ENCODE results near the gene SPATA2.

SPATA2 gene

GRCh38 chr20:49942942-49943341 is 27.6 kb upstream of the SPATA2 start:
- no peak for TF ChIP-seq JUND (IDR thresholded peaks at IDR 0.05; ENCODE audit: low read depth)
- no peak for DNase-seq (ENCODE audit: low read depth in 1 of 2, low spot score in 1 of 2)
- in situ Hi-C loops (cut with HindIII; ENCODE audit: low pct_unique_long_range_greater_than_20kb, low sequenced_read_pairs), result no loop called here

- peak; percentile 56; the same call in 1 of the 2 replicates for TF ChIP-seq JUND (IDR thresholded peaks at IDR 0.05; ENCODE audit: low read depth)
- in situ Hi-C loops (cut with HindIII; ENCODE audit: low pct_unique_long_range_greater_than_20kb, low sequenced_read_pairs), result no loop called here
- peak in 1 of 2 experiments; percentile 75 for DNase-seq (ENCODE audit: low read depth in 1 of 2, low spot score in 1 of 2)
These were observed 27.0 kb upstream of the SPATA2 start for GRCh38 chr20:49942303-49942702.

- DNase-seq (ENCODE audit: low read depth in 1 of 2, low spot score in 1 of 2), result no peak
- TF ChIP-seq JUND (IDR thresholded peaks at IDR 0.05; ENCODE audit: low read depth), result no peak
- in situ Hi-C loops (cut with HindIII; ENCODE audit: low pct_unique_long_range_greater_than_20kb, low sequenced_read_pairs), result no loop called here
These were observed 26.1 kb upstream of the SPATA2 start for GRCh38 chr20:49941456-49941855.

DNA sequence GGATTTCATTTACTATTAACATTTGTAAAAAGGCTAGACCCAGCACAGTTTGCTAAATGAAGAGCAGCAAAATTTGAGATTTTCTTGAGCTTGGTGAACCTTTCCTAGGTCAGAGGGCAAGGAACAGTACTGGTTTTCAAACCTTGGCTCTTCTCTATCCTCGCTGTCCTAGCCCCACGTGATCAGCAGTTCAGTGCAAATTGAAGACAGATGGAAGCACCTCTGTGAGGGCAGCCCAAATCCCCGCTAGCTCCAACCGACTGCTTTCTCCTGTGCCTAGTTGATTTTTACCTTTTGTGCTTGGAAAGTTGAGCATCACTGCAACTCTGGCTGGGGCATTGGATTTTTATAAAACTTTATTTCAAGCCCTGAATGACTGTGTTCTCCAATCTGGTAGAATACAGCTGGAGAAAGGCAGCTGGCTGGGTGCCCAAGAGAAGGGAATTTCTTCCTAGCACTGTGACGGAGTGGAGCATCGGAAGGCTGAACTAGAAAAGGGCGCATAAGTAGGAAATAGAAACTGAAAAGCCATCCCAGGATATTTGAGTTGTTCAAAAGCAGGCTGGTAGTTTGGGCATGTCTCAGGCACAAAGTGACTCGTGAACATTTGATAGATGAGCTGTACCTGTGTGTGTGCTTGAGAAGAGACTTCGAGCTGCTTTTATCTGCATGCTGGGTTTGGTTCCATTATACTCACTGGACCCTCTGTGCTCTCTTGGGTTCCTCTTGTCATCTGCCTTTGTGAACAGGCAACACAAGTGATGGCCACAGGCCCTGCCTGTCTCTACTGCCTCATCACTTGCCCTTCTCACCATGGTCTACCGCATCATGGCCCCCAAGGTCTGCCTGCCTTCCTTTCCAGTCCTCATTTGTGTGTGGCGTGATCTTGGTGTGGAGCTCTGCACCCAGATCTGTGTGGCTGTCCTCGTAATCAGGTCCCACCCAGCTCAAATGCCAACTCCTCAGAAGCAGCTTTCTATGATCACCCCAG is 23.1 kb upstream of the SPATA2 start:
- in situ Hi-C loops (cut with HindIII; ENCODE audit: low pct_unique_long_range_greater_than_20kb, low sequenced_read_pairs), result no loop called here
- DNase-seq (ENCODE audit: low read depth in 1 of 2, low spot score in 1 of 2), result no peak

DNA sequence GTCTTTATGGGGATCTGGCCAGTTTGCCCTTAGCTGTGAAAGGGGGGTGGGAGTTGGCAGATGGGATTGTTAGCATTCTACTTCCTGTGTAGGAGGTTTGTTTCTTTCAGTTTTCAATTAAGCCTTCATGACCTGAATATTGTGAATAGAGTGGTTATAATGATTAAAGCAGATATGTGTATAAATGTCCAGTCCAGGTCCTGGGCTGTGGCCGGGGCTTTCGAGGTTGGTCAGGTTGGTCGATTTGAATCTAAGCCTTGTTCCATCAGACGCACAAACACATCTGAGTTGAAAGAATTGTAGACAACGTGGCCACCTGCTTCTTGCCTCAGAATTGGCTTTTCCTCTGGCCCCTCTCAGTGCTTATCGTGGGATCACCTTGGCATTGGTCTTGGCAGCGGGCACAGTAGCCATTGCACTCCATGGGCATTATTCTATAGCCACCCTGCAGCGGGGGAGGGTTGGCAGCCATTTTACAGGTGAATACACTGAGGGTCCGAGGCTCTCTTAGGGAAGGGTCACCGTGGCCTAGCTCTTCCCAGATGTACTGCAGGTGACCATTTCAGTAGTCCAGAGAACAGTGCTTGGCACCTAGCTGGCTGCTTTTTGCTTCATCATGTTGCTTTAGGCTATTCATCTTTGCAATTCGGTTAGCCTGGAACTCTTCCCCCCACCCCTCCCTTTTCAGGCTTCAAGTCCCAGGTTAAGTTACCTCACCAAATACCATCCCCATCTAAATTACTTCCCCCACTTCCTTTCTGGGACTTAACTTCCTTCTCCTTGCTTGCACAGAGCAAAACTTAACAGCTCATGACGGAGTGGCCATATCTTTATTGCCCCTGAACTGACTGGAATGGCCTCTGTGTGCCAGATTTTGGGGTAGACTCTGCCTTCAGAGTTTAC is 21.9 kb upstream of the SPATA2 start:
- in situ Hi-C loops (cut with HindIII; ENCODE audit: low pct_unique_long_range_greater_than_20kb, low sequenced_read_pairs), result no loop called here
- DNase-seq (ENCODE audit: low read depth in 1 of 2, low spot score in 1 of 2), result peak in 1 of 2 experiments; percentile 78
- no peak for TF ChIP-seq JUND (IDR thresholded peaks at IDR 0.05; ENCODE audit: low read depth)

More for the DNA sequence above, 23.1 kb upstream of the SPATA2 start:
- TF ChIP-seq JUND (IDR thresholded peaks at IDR 0.05; ENCODE audit: low read depth), result no peak

DNA sequence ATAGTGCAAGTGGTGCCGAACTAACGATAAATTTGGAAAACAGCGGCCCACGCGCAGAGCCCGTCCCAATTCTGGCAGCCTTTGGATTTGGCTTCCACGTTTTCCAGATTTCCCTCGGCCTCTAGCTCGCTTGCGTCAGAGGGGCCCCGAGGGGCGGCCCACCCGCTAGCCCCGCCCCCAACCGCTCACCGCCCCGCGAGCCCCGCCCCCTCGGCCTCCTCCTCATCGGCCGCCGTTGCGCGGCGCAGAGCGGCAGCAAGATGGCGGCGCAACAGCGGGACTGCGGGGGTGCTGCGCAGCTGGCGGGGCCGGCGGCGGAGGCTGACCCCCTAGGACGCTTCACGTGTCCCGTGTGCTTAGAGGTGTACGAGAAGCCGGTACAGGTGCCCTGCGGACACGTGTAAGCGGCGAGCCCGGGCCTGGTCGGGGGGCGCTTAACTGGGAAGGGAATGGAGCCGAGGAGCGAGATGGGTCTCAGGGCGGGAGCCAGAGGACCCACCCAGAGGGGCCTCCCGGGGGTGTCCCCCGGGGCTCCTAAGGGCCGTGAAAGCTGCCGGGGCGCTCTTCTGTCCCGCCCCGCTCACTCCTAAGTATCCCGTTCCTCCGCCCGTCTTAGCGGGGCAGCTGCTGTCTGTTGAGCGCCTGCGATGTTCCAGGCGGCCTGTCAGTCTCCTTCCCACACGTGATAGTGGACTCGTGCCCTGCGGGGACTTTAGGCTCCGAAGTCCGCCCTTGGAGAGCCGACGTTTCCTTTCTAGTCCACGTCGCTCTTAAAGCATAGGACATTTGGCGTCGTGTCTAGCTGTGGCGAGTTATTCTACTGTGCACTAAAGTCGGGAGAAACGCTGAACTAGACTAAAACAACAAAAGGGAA is 21.1 kb upstream of the SPATA2 start, which contains the start of gene RNF114:
TSS of gene RNF114 (plus strand) at position 245 of the 874 bp plus-strand sequence. CDS start at position 261, 16 bp downstream.
- TF ChIP-seq JUND (IDR thresholded peaks at IDR 0.05; ENCODE audit: low read depth), result no peak
- in situ Hi-C loops (cut with HindIII; ENCODE audit: low pct_unique_long_range_greater_than_20kb, low sequenced_read_pairs), result no loop called here
- DNase-seq (ENCODE audit: low read depth in 1 of 2, low spot score in 1 of 2), result peak; percentile 77 to 96

GRCh38 chr20:49935746-49936152 is 20.4 kb upstream of the SPATA2 start:
- no peak for TF ChIP-seq JUND (IDR thresholded peaks at IDR 0.05; ENCODE audit: low read depth)
- no peak for DNase-seq (ENCODE audit: low read depth in 1 of 2, low spot score in 1 of 2)
- in situ Hi-C loops (cut with HindIII; ENCODE audit: low pct_unique_long_range_greater_than_20kb, low sequenced_read_pairs), result no loop called here

- in situ Hi-C loops (cut with HindIII; ENCODE audit: low pct_unique_long_range_greater_than_20kb, low sequenced_read_pairs), result no loop called here
- no peak for TF ChIP-seq JUND (IDR thresholded peaks at IDR 0.05; ENCODE audit: low read depth)
- DNase-seq (ENCODE audit: low read depth in 1 of 2, low spot score in 1 of 2), result no peak
These were observed 13.8 kb upstream of the SPATA2 start for GRCh38 chr20:49929142-49929494.

GRCh38 chr20:49928411-49929141 is 13.2 kb upstream of the SPATA2 start:
- peak; percentile 83 to 92 for DNase-seq (ENCODE audit: low read depth in 1 of 2, low spot score in 1 of 2)
- in situ Hi-C loops (cut with HindIII; ENCODE audit: low pct_unique_long_range_greater_than_20kb, low sequenced_read_pairs), result no loop called here
- no peak for TF ChIP-seq JUND (IDR thresholded peaks at IDR 0.05; ENCODE audit: low read depth)

DNA sequence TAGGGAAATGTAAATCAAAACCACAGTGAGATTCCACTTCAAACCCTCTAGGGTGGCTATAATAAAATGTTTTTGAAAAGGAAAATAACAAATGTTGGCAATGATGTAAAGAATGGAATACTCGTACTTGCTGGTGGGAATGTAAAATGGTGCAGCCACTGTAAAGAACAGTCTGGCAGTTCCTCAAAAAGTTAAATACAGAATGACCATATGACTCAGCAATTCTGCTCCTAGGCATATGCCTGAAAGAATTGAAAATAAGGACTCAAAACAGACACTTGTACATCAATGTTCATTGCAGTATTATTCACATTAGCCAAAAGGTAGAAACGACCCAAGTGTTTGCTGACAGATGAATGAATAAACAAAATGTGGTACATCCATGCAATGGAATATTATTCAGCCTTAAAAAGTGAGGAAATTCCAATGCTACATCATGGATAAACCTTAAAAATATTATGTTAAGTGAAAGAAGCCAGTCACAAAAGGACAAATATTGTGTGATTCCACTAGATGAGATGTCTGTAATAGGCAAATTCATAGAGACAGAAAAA is 10.6 kb upstream of the SPATA2 start:
- DNase-seq (ENCODE audit: low read depth in 1 of 2, low spot score in 1 of 2), result no peak
- in situ Hi-C loops (cut with HindIII; ENCODE audit: low pct_unique_long_range_greater_than_20kb, low sequenced_read_pairs), result no loop called here
- no peak for TF ChIP-seq JUND (IDR thresholded peaks at IDR 0.05; ENCODE audit: low read depth)

- in situ Hi-C loops (cut with HindIII; ENCODE audit: low pct_unique_long_range_greater_than_20kb, low sequenced_read_pairs), result no loop called here
- no peak for DNase-seq (ENCODE audit: low read depth in 1 of 2, low spot score in 1 of 2)
- no peak for TF ChIP-seq JUND (IDR thresholded peaks at IDR 0.05; ENCODE audit: low read depth)
These were observed 8.9 kb upstream of the SPATA2 start for GRCh38 chr20:49924247-49924646.

Data from T47D (cell line).